Fibroblast of villous mesenchyme (primary cell): ENCODE data around the gene XRCC6. TPM values are rescaled to one million over a fixed set of nuclear protein-coding genes. Genes with fewer than 3 reads are reported as not detected.
"Not testable (repeated sequence)": the region's sequence is repeated elsewhere in the genome, so short reads cannot be mapped to it uniquely, and the experiment has no call there.

Source experiments
- DNase-seq: peaks from one replicate; pipeline ENCODE4 v3.0.0-alpha.2; 2010; ENCODE audit warnings: low read depth
- H3K4me3 ChIP-seq: 2 replicates; pipeline ENCODE4 v1.5.1; 2011; ENCODE audit warnings: low read depth, mild to moderate bottlenecking, low read length
- total RNA-seq: library from RNA; depleted of rRNA; stranded (reverse); fragments of >200 nt; gene quantifications from 2 replicates; pipeline ENCODE4 v1.2.3, GENCODE V29; 2012
- TF ChIP-seq, protein P1 (sequence below): IDR thresholded peaks from 2 replicates; pipeline ENCODE4 v1.5.1; 2012; ENCODE audit warnings: low read depth, mild to moderate bottlenecking, low read length; ENCODE audit not compliant: insufficient read depth

XRCC6 gene
- total RNA-seq, 1 donor, result 350 TPM

DNA sequence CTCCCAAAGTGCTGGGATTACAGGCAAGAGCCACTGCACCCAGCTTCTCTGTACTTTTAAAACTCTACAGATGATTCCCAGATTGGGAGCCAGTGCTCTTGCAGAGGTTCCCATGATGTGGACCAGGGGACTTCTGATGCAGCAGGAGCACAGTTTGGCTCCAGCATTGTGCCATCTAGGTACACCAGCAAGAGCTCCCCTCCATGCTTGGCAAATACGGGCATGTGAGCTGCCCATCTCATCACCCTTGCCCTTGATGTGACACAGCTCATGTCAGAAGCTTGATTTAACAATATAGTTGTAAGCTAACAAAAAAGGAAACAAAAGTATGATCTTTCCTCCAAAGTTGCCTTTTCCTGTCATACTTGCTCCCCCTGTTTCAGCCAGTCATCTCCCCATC is 38.8 kb downstream of the XRCC6 start:
- no peak for DNase-seq
- H3K4me3 ChIP-seq, result no peak overlapping the region
- TF ChIP-seq, protein P1, sequence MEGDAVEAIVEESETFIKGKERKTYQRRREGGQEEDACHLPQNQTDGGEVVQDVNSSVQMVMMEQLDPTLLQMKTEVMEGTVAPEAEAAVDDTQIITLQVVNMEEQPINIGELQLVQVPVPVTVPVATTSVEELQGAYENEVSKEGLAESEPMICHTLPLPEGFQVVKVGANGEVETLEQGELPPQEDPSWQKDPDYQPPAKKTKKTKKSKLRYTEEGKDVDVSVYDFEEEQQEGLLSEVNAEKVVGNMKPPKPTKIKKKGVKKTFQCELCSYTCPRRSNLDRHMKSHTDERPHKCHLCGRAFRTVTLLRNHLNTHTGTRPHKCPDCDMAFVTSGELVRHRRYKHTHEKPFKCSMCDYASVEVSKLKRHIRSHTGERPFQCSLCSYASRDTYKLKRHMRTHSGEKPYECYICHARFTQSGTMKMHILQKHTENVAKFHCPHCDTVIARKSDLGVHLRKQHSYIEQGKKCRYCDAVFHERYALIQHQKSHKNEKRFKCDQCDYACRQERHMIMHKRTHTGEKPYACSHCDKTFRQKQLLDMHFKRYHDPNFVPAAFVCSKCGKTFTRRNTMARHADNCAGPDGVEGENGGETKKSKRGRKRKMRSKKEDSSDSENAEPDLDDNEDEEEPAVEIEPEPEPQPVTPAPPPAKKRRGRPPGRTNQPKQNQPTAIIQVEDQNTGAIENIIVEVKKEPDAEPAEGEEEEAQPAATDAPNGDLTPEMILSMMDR, result no peak

DNA sequence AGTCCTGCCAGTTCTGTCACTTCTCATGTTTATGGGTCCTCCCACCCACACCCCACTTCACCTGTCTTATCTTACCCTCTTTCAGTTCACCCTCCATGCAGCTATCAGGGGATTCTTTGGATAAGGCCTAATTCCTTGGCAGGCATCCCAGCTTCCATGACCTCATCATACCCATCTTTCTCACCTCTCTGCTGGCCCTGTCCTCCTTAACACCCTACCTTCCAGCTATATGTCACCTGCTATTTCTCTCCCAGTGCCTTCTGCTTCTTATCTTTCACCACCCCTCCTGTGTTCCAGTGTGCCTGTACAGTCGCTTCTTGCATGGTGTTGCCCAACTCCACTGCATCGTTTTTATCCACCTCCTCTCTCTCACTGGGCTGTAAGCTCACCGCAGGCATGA is 39.3 kb downstream of the XRCC6 start:
- DNase-seq, result peak; percentile 16
- TF ChIP-seq, protein P1, result no peak
- no peak overlapping the region for H3K4me3 ChIP-seq

DNA sequence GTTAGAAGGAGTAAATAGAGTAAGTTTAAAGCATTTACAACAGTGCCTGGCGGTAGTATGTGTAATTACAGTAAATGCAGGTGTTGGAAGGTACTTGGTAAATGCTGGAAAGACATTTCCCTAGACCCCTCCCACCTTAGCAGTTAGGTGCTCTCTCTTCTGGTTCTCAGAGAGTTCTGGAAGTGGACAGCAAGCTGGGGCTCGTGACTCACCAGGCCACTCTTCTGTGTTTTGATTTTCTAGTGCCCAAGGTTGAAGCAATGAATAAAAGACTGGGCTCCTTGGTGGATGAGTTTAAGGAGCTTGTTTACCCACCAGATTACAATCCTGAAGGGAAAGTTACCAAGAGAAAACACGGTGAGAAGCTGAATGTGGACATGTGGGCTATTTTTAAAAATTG is 40.0 kb downstream of the XRCC6 start:
- TF ChIP-seq, protein P1, result no peak
- H3K4me3 ChIP-seq, result no peak overlapping the region
- no peak for DNase-seq

DNA sequence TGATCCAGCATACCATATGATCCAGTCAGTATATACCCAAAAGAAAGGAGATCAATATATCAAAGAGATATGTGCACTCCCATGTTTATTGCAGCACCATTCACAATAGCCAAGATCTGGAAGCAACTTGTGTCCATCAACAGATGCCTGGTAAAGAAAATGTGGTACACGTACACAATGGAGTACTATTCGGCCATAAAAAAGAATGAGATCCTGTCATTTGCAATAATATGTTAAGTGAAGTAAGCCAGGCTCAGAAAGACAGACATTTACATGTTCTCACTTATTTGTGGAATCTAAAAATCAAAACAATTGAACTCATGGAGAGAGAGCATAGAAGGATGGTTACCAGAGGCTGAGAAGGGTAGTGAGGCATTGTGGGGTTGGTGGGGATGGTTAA is 40.6 kb downstream of the XRCC6 start:
- H3K4me3 ChIP-seq, result no peak overlapping the region
- DNase-seq, result no peak
- TF ChIP-seq, protein P1, result no peak

DNA sequence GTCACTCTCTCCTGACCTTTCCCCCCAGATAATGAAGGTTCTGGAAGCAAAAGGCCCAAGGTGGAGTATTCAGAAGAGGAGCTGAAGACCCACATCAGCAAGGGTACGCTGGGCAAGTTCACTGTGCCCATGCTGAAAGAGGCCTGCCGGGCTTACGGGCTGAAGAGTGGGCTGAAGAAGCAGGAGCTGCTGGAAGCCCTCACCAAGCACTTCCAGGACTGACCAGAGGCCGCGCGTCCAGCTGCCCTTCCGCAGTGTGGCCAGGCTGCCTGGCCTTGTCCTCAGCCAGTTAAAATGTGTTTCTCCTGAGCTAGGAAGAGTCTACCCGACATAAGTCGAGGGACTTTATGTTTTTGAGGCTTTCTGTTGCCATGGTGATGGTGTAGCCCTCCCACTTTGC is 42.5 kb downstream of the XRCC6 start:
- not testable (repeated sequence) for H3K4me3 ChIP-seq, DNase-seq

DNA sequence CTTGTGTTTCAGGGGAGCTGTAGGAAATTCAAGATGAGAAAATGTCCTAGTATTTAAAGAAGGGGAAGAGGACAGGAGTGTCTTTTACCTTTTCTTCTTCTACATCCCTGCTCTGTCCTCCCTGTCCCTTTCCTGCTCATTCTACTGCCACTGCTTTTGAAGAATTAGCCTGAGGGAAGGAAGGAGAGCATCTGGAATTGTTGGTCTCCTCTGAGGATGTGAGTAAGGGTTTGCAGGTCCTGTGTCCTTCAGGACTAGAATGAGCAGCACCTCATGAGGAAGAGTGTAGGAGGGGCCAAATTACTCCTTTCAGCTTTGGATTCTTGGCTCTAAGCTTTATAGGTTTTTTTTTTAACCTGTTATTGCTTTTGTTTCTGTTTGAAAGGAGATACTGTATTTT is 43.4 kb downstream of the XRCC6 start:
- DNase-seq, result no peak
- TF ChIP-seq, protein P1, result no peak
- no peak overlapping the region for H3K4me3 ChIP-seq

DNA sequence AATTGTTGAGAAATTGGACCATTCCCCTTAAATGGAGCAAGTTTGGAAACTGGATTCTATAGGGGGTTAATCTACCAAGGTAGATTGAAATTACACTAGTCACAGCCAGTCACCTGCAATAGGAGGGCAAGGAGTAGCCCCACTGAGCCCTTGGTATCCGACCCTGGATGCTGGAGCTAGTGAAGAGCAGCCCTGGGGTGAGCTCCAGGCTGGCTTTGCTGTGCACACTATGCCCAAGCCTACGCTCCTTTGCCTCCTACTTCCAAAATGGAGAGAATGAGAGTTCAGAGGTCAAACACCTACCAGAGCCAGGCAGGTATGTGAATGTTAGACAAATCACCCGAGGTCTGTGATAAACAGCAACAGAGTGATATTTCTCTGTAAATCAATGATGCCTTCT is 43.9 kb downstream of the XRCC6 start:
- TF ChIP-seq, protein P1, result no peak
- H3K4me3 ChIP-seq, result no peak overlapping the region
- no peak for DNase-seq
